OCI-LY3 (cell line): ENCODE data around the gene SREBF1.

ENCODE experiments used
- CTCF ChIP-seq: fragments of 200-600, 300-600 bp; sonication (generic); IDR thresholded peaks from 2 replicates; pipeline ENCODE4 v1.5.1; 2014; ENCODE audit warnings: antibody characterized with exemption, low read length, low read depth
- EZH2phosphoT487 ChIP-seq: fragments of 200-600 bp; shearing (Covaris generic); IDR thresholded peaks from 2 replicates; pipeline ENCODE4 v1.6.1; 2018; ENCODE audit warnings: antibody characterized with exemption, mixed run types, low read depth

- TF ChIP-seq CTCF = no peak
- TF ChIP-seq EZH2phosphoT487 = no peak
Measured at GRCh38 chr17:17795946-17796786, 40.6 kb downstream of the SREBF1 start.
